Suprapubic skin (tissue), 4 donors: Measurements from ENCODE around the gene RTEL1.

ENCODE experiments used
- EP300 ChIP-seq: sonication (generic); formaldehyde crosslinking; IDR thresholded peaks from one replicate; pipeline ENCODE4 v1.6.1; 2017; ENCODE audit warnings: antibody characterized with exemption
- POLR2A ChIP-seq, 2 donors: fragments of 450-650 bp; IDR thresholded peaks; one replicate each; pipeline ENCODE4 v1.6.1; 2017; ENCODE audit warnings: antibody characterized with exemption in 2 of 2, mild to moderate bottlenecking in 2 of 2, moderate library complexity in 2 of 2
- POLR2AphosphoS5 ChIP-seq, 3 donors: sonication (generic); formaldehyde crosslinking; IDR thresholded peaks; one replicate each; pipeline ENCODE4 v1.6.1; 2017; ENCODE audit warnings: antibody characterized with exemption in 3 of 3
- TF ChIP-seq, protein P1 (sequence below), 2 donors: fragments of 200-600 bp in 1 of 2; fragments of 450-650 bp in 1 of 2; sonication (generic) in 1 of 2; IDR thresholded peaks; one replicate each; pipeline ENCODE4 v1.5.1; 2016 to 2019; ENCODE audit warnings: antibody characterized with exemption in 2 of 2, mild to moderate bottlenecking in 1 of 2, moderate library complexity in 1 of 2

DNA sequence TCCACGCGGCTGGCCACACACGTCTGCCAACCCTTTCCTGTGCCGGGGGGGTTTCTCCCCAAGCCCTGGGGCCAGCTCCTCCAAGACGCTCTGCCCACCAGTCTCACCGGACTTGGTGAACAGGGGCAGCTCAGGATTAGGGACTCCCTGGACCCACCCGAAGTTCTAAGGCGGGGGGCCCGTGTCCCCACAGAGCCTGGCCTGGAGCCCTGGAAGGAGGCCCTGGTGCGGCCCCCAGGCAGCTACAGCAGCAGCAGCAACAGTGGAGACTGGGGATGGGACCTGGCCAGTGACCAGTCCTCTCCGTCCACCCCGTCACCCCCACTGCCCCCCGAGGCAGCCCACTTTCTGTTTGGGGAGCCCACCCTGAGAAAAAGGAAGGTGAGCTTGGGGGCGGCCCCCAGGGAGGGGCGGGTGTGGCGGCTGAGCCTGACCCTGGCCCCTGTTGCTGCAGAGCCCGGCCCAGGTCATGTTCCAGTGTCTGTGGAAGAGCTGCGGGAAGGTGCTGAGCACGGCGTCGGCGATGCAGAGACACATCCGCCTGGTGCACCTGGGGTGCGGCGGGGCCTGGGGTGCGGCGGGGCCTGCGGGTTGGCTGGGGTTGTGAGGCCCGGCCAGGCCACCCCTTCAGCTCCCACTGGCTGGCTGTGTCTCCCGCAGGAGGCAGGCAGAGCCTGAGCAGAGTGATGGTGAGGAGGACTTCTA is 83.7 kb downstream of the RTEL1 start:
- TF ChIP-seq, protein P1, sequence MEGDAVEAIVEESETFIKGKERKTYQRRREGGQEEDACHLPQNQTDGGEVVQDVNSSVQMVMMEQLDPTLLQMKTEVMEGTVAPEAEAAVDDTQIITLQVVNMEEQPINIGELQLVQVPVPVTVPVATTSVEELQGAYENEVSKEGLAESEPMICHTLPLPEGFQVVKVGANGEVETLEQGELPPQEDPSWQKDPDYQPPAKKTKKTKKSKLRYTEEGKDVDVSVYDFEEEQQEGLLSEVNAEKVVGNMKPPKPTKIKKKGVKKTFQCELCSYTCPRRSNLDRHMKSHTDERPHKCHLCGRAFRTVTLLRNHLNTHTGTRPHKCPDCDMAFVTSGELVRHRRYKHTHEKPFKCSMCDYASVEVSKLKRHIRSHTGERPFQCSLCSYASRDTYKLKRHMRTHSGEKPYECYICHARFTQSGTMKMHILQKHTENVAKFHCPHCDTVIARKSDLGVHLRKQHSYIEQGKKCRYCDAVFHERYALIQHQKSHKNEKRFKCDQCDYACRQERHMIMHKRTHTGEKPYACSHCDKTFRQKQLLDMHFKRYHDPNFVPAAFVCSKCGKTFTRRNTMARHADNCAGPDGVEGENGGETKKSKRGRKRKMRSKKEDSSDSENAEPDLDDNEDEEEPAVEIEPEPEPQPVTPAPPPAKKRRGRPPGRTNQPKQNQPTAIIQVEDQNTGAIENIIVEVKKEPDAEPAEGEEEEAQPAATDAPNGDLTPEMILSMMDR (IDR thresholded peaks at IDR 0.05) = no peak
- TF ChIP-seq EP300 (no peak), POLR2A (IDR thresholded peaks at IDR 0.05) (no peak), POLR2AphosphoS5 (IDR thresholded peaks at IDR 0.05) (no peak)
